AG04450 (cell line): ENCODE results near the gene MIB1. TPM values are rescaled to one million over a fixed set of nuclear protein-coding genes. Genes with fewer than 3 reads are reported as not detected.

ENCODE experiments used
- CTCF ChIA-PET: fragments of 300-600, 350-600 bp; formaldehyde crosslinking; extraction: SDS; loops from one replicate; lab custom pipeline; 2022; ENCODE audit warnings: antibody characterized with exemption, inconsistent platforms; lab: Charles Lee
- POLR2A ChIA-PET: fragments of 350-600 bp; formaldehyde crosslinking; extraction: SDS; loops from one replicate; lab custom pipeline; 2021; ENCODE audit warnings: antibody characterized with exemption, inconsistent platforms; lab: Yijun Ruan, JAX
- DNase-seq: peaks from one replicate; pipeline ENCODE4 v3.0.0-alpha.2; 2011; ENCODE audit warnings: low read depth, low spot score
- H3K27ac ChIP-seq: one replicate; pipeline ENCODE4 v1.5.1; 2012; ENCODE audit warnings: low read depth, low read length, control low read depth
- H3K27me3 ChIP-seq: one replicate; pipeline ENCODE4 v1.6.0; 2012; ENCODE audit warnings: low read length; ENCODE audit not compliant: control insufficient read depth, insufficient read depth
- H3K4me3 ChIP-seq: 2 replicates; pipeline ENCODE4 v1.5.1; 2011; ENCODE audit warnings: mild to moderate bottlenecking, low read depth, low read length, control low read depth
- H3K9me3 ChIP-seq: 2 replicates; pipeline ENCODE4 v1.5.1; 2012; ENCODE audit warnings: low read length; ENCODE audit not compliant: control insufficient read depth, insufficient read depth
- CTCF ChIP-seq: IDR thresholded peaks from 2 replicates; pipeline ENCODE4 v1.5.1; 2011; ENCODE audit warnings: low read depth, low read length, control low read depth, inconsistent platforms
- polyA plus RNA-seq: library from polyadenylated mRNA; depleted of rRNA; stranded (reverse); fragments of >200 nt; gene quantifications from 2 replicates; pipeline ENCODE4 v1.2.3, GENCODE V29; 2011

Gene MIB1
- polyA plus RNA-seq, 1 experiment: 25.3 TPM

GRCh38 chr18:21761471-21762115, 21.0 kb downstream of the MIB1 start:
- ChIA-PET POLR2A (no interaction called here), CTCF (interaction anchor here (2.1 kb wide), 1 partner anchor 161 kb away, joined by 5 read pairs; the partner anchor contains the start of gene ESCO1)
- no peak overlapping the region for H3K4me3 ChIP-seq
- DNase-seq: no peak
- H3K27ac ChIP-seq: no peak overlapping the region
- H3K27me3 ChIP-seq: no peaks in the 10 kb centered on the region
- H3K9me3 ChIP-seq: no peaks in the 10 kb centered on the region
- no peak for TF ChIP-seq CTCF

- no peak overlapping the region for H3K4me3 ChIP-seq
- no peak for DNase-seq
- CTCF ChIA-PET: no interaction called here
- TF ChIP-seq CTCF: no peak
- H3K9me3 ChIP-seq: no peaks in the 10 kb centered on the region
- H3K27ac ChIP-seq: no peak overlapping the region
- POLR2A ChIA-PET: no interaction called here
- no peaks in the 10 kb centered on the region for H3K27me3 ChIP-seq
Observed at GRCh38 chr18:21762181-21762772, 21.7 kb downstream of the MIB1 start.

- CTCF ChIA-PET: no interaction called here
- H3K27ac ChIP-seq: no peak overlapping the region
- no peak for DNase-seq
- no peaks in the 10 kb centered on the region for H3K9me3 ChIP-seq
- TF ChIP-seq CTCF: no peak
- H3K27me3 ChIP-seq: no peaks in the 10 kb centered on the region
- POLR2A ChIA-PET: no interaction called here
- H3K4me3 ChIP-seq: no peak overlapping the region
Observed at GRCh38 chr18:21763846-21764646, 23.5 kb downstream of the MIB1 start.

GRCh38 chr18:21769206-21769605, 28.6 kb downstream of the MIB1 start:
- TF ChIP-seq CTCF: no peak
- H3K4me3 ChIP-seq: no peak overlapping the region
- DNase-seq: no peak
- H3K9me3 ChIP-seq: no peaks in the 10 kb centered on the region
- H3K27me3 ChIP-seq: no peaks in the 10 kb centered on the region
- H3K27ac ChIP-seq: no peak overlapping the region
- POLR2A ChIA-PET: no interaction called here
- CTCF ChIA-PET: no interaction called here

- Histone ChIP-seq H3K4me3 (no peak overlapping the region), H3K27me3 (no peaks in the 10 kb centered on the region), H3K9me3 (no peaks in the 10 kb centered on the region), H3K27ac (no peak overlapping the region)
- DNase-seq: no peak
- ChIA-PET CTCF (no interaction called here), POLR2A (no interaction called here)
- TF ChIP-seq CTCF: no peak
Observed at GRCh38 chr18:21774722-21775121, 34.1 kb downstream of the MIB1 start.
